ENCODE data around the gene FRMD5.
"Not testable (repeated sequence)": the region's sequence is repeated elsewhere in the genome, so short reads cannot be mapped to it uniquely, and the experiment has no call there.

FRMD5 gene

GRCh38 chr15:43854801-43855200 lies 340.3 kb downstream of the FRMD5 start:
- H3K9ac ChIP-seq (ENCODE audit: low read depth, low read length) = no peak overlapping the region
- no peak overlapping the region for H3K27ac ChIP-seq (ENCODE audit: low read depth, low read length)
- no peak overlapping the region for H3K4me3 ChIP-seq (ENCODE audit: low read depth, low read length)
- H3K4me1 ChIP-seq (ENCODE audit: control insufficient read depth, insufficient read depth, low read length) = no peaks in the 10 kb centered on the region
- H3K9me3 ChIP-seq (ENCODE audit: control insufficient read depth, insufficient read depth, low read length) = no peaks in the 10 kb centered on the region
- peaks cover 64% of the 10 kb centered on the region for H3K36me3 ChIP-seq (ENCODE audit: control insufficient read depth, insufficient read depth, low read length)
- no peaks in the 10 kb centered on the region for H3K27me3 ChIP-seq (ENCODE audit: control insufficient read depth, insufficient read depth, low read length)

DNA sequence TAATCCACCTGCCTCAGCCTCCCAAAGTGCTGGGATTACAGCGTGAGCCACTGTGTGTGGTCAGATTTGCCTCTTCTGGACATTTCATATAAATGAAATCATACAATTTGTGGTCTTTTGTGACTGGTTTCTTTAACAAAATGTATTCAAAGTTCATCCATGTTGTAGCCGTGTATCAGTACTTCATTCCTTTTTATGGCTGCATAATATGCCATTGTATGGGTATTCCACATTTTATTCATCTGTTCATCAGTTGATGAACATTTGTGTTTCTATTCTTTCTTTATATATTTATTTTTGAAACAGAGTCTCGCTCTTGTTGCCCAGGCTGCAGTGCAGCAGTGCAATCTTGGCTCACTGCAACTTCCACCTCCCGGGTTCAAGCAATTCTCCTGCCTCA lies 342.5 kb downstream of the FRMD5 start:
- Histone ChIP-seq H3K9me3 (ENCODE audit: control insufficient read depth, insufficient read depth, low read length) (no peaks in the 10 kb centered on the region), H3K27ac (ENCODE audit: low read depth, low read length) (no peak overlapping the region), H3K9ac (ENCODE audit: low read depth, low read length) (no peak overlapping the region), H3K4me1 (ENCODE audit: control insufficient read depth, insufficient read depth, low read length) (no peaks in the 10 kb centered on the region), H3K27me3 (ENCODE audit: control insufficient read depth, insufficient read depth, low read length) (no peaks in the 10 kb centered on the region), H3K36me3 (ENCODE audit: control insufficient read depth, insufficient read depth, low read length) (peaks cover 49% of the 10 kb centered on the region), H3K4me3 (ENCODE audit: low read depth, low read length) (no peak overlapping the region)

- Histone ChIP-seq H3K27ac (ENCODE audit: low read depth, low read length) (no peak overlapping the region), H3K4me1 (ENCODE audit: control insufficient read depth, insufficient read depth, low read length) (no peaks in the 10 kb centered on the region), H3K36me3 (ENCODE audit: control insufficient read depth, insufficient read depth, low read length) (peaks cover 47% of the 10 kb centered on the region), H3K9ac (ENCODE audit: low read depth, low read length) (no peak overlapping the region), H3K27me3 (ENCODE audit: control insufficient read depth, insufficient read depth, low read length) (no peaks in the 10 kb centered on the region), H3K9me3 (ENCODE audit: control insufficient read depth, insufficient read depth, low read length) (no peaks in the 10 kb centered on the region), H3K4me3 (ENCODE audit: low read depth, low read length) (no peak overlapping the region)
Measured at GRCh38 chr15:43851251-43851650, 343.8 kb downstream of the FRMD5 start.

DNA sequence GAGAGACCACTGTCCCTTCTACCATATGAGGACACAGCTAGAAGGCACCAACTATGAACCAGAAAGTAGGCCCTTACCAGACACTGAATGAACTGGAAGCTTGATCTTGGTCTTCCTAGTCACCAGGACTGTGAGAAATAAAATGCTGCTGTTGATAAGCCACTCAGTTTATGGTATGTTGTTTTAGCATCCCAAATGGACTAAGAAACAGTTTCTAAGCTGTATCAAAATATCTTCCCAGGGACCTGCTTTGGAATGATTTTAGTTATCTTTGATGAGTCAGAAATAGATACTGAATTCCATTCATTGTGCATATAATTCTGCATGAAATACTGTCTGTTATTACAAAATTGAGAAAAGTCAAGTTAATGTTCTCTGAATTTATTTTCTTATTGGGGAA lies 349.6 kb downstream of the FRMD5 start:
- Histone ChIP-seq H3K4me1 (ENCODE audit: control insufficient read depth, insufficient read depth, low read length) (no peaks in the 10 kb centered on the region), H3K9ac (ENCODE audit: low read depth, low read length) (no peak overlapping the region), H3K36me3 (ENCODE audit: control insufficient read depth, insufficient read depth, low read length) (peaks cover 45% of the 10 kb centered on the region), H3K27me3 (ENCODE audit: control insufficient read depth, insufficient read depth, low read length) (no peaks in the 10 kb centered on the region), H3K4me3 (ENCODE audit: low read depth, low read length) (no peak overlapping the region), H3K9me3 (ENCODE audit: control insufficient read depth, insufficient read depth, low read length) (no peaks in the 10 kb centered on the region), H3K27ac (ENCODE audit: low read depth, low read length) (no peak overlapping the region)

DNA sequence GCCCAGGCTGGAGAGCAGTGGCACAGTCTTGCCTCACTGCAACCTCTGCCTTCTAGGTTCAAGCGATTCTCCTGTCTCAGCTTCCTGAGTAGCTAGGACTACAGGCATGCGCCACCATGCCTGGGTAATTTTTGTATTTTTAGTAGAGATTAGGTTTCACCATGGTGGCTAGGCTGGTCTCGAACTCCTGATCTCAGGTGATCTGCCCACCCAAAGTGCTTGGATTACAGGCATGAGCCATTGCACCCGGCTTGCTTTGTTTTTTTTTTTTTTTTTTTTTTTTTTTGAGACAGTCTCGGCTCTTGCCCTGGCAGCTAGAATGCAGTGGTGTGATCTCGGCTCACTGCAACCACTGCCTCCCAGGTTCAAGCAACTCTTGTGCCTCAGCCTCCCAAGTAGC lies 362.6 kb downstream of the FRMD5 start:
- H3K9ac ChIP-seq (ENCODE audit: low read depth, low read length); H3K4me1 ChIP-seq (ENCODE audit: control insufficient read depth, insufficient read depth, low read length); H3K9me3 ChIP-seq (ENCODE audit: control insufficient read depth, insufficient read depth, low read length); H3K27me3 ChIP-seq (ENCODE audit: control insufficient read depth, insufficient read depth, low read length); H3K4me3 ChIP-seq (ENCODE audit: low read depth, low read length); H3K27ac ChIP-seq (ENCODE audit: low read depth, low read length): not testable (repeated sequence)
- peaks cover 32% of the 10 kb centered on the region for H3K36me3 ChIP-seq (ENCODE audit: control insufficient read depth, insufficient read depth, low read length)

DNA sequence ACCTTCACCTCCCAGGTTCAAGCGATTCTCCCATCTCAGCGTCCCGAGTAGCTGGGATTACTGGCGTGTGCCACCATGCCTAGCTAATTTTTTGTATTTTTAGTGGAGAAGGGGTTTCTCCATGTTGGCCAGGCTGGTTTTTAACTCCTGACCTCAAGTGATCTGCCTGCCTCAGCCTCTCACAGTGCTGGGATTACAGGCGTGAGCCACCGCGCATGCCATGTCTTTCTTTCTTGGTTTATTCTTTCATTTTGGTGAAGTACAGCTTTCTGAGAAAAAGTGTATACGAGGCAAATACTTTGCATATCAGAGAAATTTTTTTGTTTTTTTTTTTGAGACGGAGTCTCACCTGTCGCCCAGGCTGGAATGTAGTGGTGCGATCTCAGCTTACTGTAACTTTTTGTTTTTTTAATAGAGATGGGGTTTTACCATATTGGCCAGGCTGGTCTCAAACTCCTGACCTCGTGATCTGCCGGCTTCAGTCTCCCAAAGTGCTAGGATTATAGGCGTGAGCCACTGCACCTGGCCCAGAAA lies 363.5 kb downstream of the FRMD5 start:
- H3K27me3 ChIP-seq (ENCODE audit: control insufficient read depth, insufficient read depth, low read length); H3K9ac ChIP-seq (ENCODE audit: low read depth, low read length); H3K4me1 ChIP-seq (ENCODE audit: control insufficient read depth, insufficient read depth, low read length); H3K4me3 ChIP-seq (ENCODE audit: low read depth, low read length); H3K9me3 ChIP-seq (ENCODE audit: control insufficient read depth, insufficient read depth, low read length); H3K27ac ChIP-seq (ENCODE audit: low read depth, low read length): not testable (repeated sequence)
- H3K36me3 ChIP-seq (ENCODE audit: control insufficient read depth, insufficient read depth, low read length) = peaks cover 29% of the 10 kb centered on the region

DNA sequence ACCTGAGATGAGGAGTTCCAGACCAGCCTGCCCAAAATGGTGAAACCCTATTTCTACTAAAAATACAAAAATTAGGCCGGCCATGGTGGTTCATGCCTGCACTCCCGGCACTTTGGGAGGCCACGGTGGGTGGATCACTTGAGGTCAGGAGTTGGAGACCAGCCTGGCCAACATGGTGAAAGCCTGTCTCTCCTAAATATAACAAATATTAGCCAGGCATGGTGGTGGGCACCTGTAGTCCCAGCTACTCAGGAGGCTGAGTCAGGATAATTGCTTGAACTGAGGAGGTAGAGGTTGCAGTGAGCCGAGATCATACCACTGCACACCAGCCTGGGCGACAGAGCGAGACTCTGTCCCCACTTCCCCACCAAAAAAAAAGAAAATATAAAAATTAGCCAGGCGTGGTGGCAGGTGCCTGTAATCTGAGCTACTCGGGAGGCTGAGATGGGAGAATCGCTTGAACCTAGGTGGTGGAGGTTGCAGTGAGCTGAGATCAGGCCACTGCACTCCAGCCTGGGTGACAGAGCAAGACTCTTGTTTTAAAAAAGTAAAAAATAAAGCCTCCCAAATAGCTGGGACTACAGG lies 364.3 kb downstream of the FRMD5 start:
- H3K36me3 ChIP-seq (ENCODE audit: control insufficient read depth, insufficient read depth, low read length) = peaks cover 21% of the 10 kb centered on the region
- H3K27ac ChIP-seq (ENCODE audit: low read depth, low read length); H3K4me3 ChIP-seq (ENCODE audit: low read depth, low read length); H3K9me3 ChIP-seq (ENCODE audit: control insufficient read depth, insufficient read depth, low read length); H3K9ac ChIP-seq (ENCODE audit: low read depth, low read length); H3K4me1 ChIP-seq (ENCODE audit: control insufficient read depth, insufficient read depth, low read length); H3K27me3 ChIP-seq (ENCODE audit: control insufficient read depth, insufficient read depth, low read length): not testable (repeated sequence)

GRCh38 chr15:43829951-43830540 lies 365.0 kb downstream of the FRMD5 start:
- not testable (repeated sequence) for H3K4me1 ChIP-seq (ENCODE audit: control insufficient read depth, insufficient read depth, low read length); H3K9me3 ChIP-seq (ENCODE audit: control insufficient read depth, insufficient read depth, low read length); H3K4me3 ChIP-seq (ENCODE audit: low read depth, low read length); H3K27ac ChIP-seq (ENCODE audit: low read depth, low read length); H3K27me3 ChIP-seq (ENCODE audit: control insufficient read depth, insufficient read depth, low read length); H3K9ac ChIP-seq (ENCODE audit: low read depth, low read length)
- H3K36me3 ChIP-seq (ENCODE audit: control insufficient read depth, insufficient read depth, low read length) = peaks cover 15% of the 10 kb centered on the region

DNA sequence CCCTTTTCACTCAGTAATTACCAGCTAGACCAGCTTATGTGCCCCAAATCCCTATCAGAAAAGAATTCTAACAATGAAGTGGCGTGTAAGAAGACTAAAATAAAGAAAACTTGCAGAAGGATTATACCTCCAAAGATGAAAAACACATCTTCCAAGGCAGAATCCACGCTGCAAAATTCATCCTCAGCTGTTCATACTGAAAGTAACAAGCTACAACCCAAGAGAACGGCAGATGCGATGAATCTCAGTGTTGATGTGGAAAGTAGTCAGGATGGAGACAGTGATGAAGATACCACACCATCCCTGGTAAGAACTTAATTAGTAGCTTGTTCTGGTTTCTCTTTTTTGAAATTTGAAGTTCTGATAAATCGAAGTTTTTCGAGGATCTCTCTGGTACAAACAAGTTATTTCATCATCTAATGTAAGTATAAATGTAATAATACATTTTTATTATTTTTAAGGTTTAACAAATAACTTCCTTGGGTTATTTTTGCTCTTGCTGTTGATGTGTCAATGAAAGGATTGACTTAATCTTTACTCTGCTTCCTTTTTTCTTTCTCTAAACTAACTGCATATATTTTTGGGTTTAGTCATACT lies 366.9 kb downstream of the FRMD5 start:
- no peaks in the 10 kb centered on the region; the same call in 1 of the 2 replicates for H3K27me3 ChIP-seq (ENCODE audit: control insufficient read depth, insufficient read depth, low read length)
- peaks cover 10% of the 10 kb centered on the region; the same call in 1 of the 2 replicates for H3K36me3 ChIP-seq (ENCODE audit: control insufficient read depth, insufficient read depth, low read length)
- no peak overlapping the region for H3K27ac ChIP-seq (ENCODE audit: low read depth, low read length)
- no peaks in the 10 kb centered on the region for H3K9me3 ChIP-seq (ENCODE audit: control insufficient read depth, insufficient read depth, low read length)
- no peaks in the 10 kb centered on the region for H3K4me1 ChIP-seq (ENCODE audit: control insufficient read depth, insufficient read depth, low read length)
- no peak overlapping the region for H3K9ac ChIP-seq (ENCODE audit: low read depth, low read length)
- 0 out of 2 replicates have a peak overlapping the region, but pooled peaks have one; percentile 81 for H3K4me3 ChIP-seq (ENCODE audit: low read depth, low read length)

DNA sequence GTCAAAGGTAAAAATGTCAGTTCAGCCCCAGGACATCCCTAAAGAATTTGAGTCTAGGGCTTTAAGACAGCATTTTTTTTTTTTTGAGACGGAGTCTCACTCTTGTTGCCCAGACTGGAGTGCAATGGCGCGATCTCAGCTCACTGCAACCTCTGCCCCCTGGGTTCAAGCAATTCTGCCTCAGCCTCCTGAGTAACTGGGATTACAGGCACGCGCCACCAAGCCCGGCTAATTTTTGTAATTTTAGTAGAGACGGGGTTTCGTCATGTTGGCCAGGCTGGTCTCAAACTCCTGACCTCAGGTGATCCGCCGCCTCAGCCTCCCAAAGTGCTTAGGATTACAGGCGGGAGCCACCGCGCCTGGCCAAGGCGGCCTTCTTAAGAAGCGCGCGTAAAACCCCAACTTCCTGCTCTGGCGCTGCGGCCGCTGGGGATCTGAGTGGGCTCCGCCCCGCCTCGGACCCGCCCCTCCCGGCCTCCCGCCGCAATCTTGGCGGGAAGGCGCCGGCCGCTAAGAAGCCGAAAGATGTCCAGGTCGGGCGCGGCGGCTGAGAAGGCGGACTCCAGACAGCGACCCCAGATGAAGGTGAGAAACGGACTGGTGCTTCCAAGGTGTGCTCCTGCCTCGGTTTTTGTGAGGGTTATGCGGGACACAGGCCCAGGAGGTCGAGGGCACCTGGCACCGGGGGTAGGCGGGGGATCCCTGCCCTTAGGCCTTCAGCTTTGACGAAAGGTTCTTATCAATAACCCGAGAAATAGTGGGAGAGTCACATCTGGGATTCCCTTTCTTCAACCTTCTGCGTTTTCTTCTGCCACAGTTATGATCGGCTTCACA lies 368.3 kb downstream of the FRMD5 start, which contains the start of gene WDR76:
Gene WDR76, plus strand, starts transcription at position 495 of the 834 bp plus-strand sequence. Its CDS starts 31 bp downstream, at position 526.
- Histone ChIP-seq H3K27ac (ENCODE audit: low read depth, low read length) (peak within 1 kb of the TSS; percentile 53), H3K36me3 (ENCODE audit: control insufficient read depth, insufficient read depth, low read length) (peaks cover 15% of the 10 kb centered on the region; the same call in 1 of the 2 replicates), H3K27me3 (ENCODE audit: control insufficient read depth, insufficient read depth, low read length) (no peaks in the 10 kb centered on the region; the same call in 1 of the 2 replicates), H3K4me3 (ENCODE audit: low read depth, low read length) (peak within 1 kb of the TSS; percentile 81), H3K9me3 (ENCODE audit: control insufficient read depth, insufficient read depth, low read length) (no peaks in the 10 kb centered on the region), H3K4me1 (ENCODE audit: control insufficient read depth, insufficient read depth, low read length) (no peaks in the 10 kb centered on the region), H3K9ac (ENCODE audit: low read depth, low read length) (peak within 1 kb of the TSS; percentile 86)

Measured in HUES48 (cell line).